ENCODE data around the gene NIPAL4. TPM values are rescaled to one million over a fixed set of nuclear protein-coding genes. Genes with fewer than 3 reads are reported as not detected.

Gene NIPAL4
- total RNA-seq, 1 donor from 2014 or later = 0.49 TPM

DNA sequence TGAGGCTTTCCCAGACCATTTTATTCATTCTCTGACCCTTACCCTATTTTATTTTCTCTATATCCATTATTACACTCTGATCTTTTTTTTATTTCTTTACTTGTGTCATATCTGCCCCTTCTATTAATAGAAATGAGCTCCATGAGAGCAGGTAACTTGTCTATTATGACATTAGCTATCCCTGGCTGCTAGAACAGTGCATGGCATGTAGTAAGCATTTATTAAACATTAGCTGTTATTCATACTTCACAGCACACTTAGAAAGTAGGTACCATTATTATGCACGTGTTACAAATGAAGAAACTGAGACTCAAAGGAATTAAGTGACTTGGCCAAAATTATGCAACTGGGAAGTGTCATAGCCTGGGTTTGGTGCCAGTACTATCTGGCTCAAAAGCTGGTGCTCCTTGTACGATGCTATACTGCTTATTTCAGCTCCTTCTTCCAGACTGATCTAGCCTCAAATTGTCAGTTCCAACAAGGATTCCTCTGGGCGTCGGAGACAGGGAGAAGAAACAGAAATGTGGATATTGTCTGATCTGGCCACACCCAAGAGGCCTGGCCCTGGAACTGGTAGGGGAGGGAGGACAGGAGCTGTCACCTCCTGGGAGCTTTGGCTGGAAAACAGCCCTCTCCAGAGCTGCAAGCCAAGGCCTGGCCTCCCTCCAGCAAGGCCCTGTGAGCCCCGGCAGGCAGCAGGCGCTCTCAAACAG is 10.8 kb upstream of the NIPAL4 start:
- Mint-ChIP-seq H3K27ac (no peak overlapping the region), H3K4me1 (peaks cover 15% of the 10 kb centered on the region), H3K36me3 (no peaks in the 10 kb centered on the region), H3K9me3 (no peaks in the 10 kb centered on the region), H3K4me3 (no peak overlapping the region), H3K27me3 (ENCODE audit: low read depth) (peaks cover 2% of the 10 kb centered on the region)
- TF ChIP-seq, protein P1, sequence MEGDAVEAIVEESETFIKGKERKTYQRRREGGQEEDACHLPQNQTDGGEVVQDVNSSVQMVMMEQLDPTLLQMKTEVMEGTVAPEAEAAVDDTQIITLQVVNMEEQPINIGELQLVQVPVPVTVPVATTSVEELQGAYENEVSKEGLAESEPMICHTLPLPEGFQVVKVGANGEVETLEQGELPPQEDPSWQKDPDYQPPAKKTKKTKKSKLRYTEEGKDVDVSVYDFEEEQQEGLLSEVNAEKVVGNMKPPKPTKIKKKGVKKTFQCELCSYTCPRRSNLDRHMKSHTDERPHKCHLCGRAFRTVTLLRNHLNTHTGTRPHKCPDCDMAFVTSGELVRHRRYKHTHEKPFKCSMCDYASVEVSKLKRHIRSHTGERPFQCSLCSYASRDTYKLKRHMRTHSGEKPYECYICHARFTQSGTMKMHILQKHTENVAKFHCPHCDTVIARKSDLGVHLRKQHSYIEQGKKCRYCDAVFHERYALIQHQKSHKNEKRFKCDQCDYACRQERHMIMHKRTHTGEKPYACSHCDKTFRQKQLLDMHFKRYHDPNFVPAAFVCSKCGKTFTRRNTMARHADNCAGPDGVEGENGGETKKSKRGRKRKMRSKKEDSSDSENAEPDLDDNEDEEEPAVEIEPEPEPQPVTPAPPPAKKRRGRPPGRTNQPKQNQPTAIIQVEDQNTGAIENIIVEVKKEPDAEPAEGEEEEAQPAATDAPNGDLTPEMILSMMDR (IDR thresholded peaks at IDR 0.05; ENCODE audit: unreplicated experiment) = no peak
- no peak for DNase-seq (ENCODE audit: low spot score in 2 of 2, unreplicated experiment in 2 of 2)

DNA sequence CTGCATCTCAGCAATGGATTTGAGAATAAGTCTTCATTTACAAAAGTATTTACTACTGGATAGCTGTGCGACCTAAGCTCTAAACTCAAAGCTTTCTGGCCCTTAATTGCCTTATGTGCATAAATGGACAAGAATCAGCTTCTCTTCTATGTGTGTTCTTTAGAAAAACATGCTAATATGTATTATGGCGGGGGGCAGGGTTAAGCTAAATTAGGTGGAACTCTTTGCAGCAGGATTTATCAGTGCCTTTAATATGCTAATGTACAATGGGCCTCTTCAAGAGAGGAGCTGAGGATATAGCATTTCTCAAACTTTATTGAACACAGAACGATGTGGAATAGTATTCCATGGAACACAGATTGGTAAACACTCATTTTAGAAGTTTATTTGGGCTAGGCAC is 10.0 kb upstream of the NIPAL4 start:
- no peak for DNase-seq (ENCODE audit: low spot score in 2 of 2, unreplicated experiment in 2 of 2)
- no peaks in the 10 kb centered on the region for H3K9me3 Mint-ChIP-seq
- TF ChIP-seq, protein P1 (IDR thresholded peaks at IDR 0.05; ENCODE audit: unreplicated experiment) = no peak
- H3K27me3 Mint-ChIP-seq (ENCODE audit: low read depth) = peaks cover 2% of the 10 kb centered on the region
- H3K4me1 Mint-ChIP-seq = peaks cover 12% of the 10 kb centered on the region
- no peak overlapping the region for H3K27ac Mint-ChIP-seq
- no peaks in the 10 kb centered on the region for H3K36me3 Mint-ChIP-seq
- H3K4me3 Mint-ChIP-seq = no peak overlapping the region

GRCh38 chr5:157451806-157452205 is 8.2 kb upstream of the NIPAL4 start:
- DNase-seq (ENCODE audit: low spot score in 2 of 2, unreplicated experiment in 2 of 2) = no peak
- H3K27ac Mint-ChIP-seq = no peak overlapping the region

GRCh38 chr5:157454273-157454672 is 5.7 kb upstream of the NIPAL4 start:
- Mint-ChIP-seq H3K9me3 (no peaks in the 10 kb centered on the region), H3K27me3 (ENCODE audit: low read depth) (peaks cover 9% of the 10 kb centered on the region), H3K27ac (no peak overlapping the region), H3K4me1 (peaks cover 5% of the 10 kb centered on the region), H3K4me3 (no peak overlapping the region), H3K36me3 (no peaks in the 10 kb centered on the region)
- TF ChIP-seq, protein P1 (IDR thresholded peaks at IDR 0.05; ENCODE audit: unreplicated experiment) = no peak
- DNase-seq (ENCODE audit: low spot score in 2 of 2, unreplicated experiment in 2 of 2) = no peak

More at GRCh38 chr5:157451806-157452205, 8.2 kb upstream of the NIPAL4 start:
- peaks cover 10% of the 10 kb centered on the region for H3K4me1 Mint-ChIP-seq
- H3K9me3 Mint-ChIP-seq = no peaks in the 10 kb centered on the region
- H3K27me3 Mint-ChIP-seq (ENCODE audit: low read depth) = no peaks in the 10 kb centered on the region
- no peaks in the 10 kb centered on the region for H3K36me3 Mint-ChIP-seq
- H3K4me3 Mint-ChIP-seq = no peak overlapping the region
- TF ChIP-seq, protein P1 (IDR thresholded peaks at IDR 0.05; ENCODE audit: unreplicated experiment) = no peak

DNA sequence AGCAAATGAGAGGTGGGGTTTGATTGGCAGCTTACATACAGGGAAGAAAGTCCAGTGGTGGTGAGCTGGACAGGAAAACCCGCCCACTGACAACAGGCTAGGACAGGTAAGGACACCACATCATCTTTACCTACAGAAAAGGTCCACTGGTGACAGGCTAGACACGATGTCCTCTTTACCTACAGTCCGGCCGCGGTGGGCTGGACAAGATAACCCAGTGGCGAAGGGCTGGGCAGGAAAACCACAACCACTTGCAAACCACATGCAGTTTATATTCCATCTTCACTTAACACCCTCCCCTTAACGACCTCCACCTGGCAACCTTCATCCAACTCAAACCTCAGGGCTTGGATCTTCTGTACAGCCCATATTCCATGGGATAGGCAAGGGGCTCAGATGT is 5.0 kb upstream of the NIPAL4 start:
- Mint-ChIP-seq H3K4me3 (no peak overlapping the region), H3K27ac (no peak overlapping the region), H3K36me3 (no peaks in the 10 kb centered on the region), H3K9me3 (no peaks in the 10 kb centered on the region), H3K4me1 (peaks cover 2% of the 10 kb centered on the region), H3K27me3 (ENCODE audit: low read depth) (peaks cover 15% of the 10 kb centered on the region)
- TF ChIP-seq, protein P1 (IDR thresholded peaks at IDR 0.05; ENCODE audit: unreplicated experiment) = no peak
- DNase-seq (ENCODE audit: low spot score in 2 of 2, unreplicated experiment in 2 of 2) = no peak
